SK-N-SH treated with all-trans-retinoic acid at 6 μM for 48 hours (cell line): Measurements from ENCODE around the gene DNASE2B.

Experiments
- ATAC-seq: fragments of 200-7000 bp; cut with Tn5 transposase; 3 replicates; pipeline ENCODE4 v1.9.1; 2020; ENCODE audit warnings: mild to moderate bottlenecking, moderate library complexity
- ARNTL ChIP-seq: fragments of 450-650 bp; formaldehyde crosslinking; IDR thresholded peaks from 2 replicates; pipeline ENCODE4 v1.5.0; 2020; ENCODE audit warnings: low read depth, mild to moderate bottlenecking, moderate library complexity, borderline replicate concordance
- BACH2 ChIP-seq: fragments of 250-450 bp; sonication (Bioruptor Pico); IDR thresholded peaks from 2 replicates; pipeline ENCODE4 v1.9.0; 2021; ENCODE audit warnings: mild to moderate bottlenecking, borderline replicate concordance
- CSDC2 ChIP-seq: fragments of 250-450 bp; sonication (Bioruptor Pico); IDR thresholded peaks from 2 replicates; pipeline ENCODE4 v1.5.0; 2020; ENCODE audit warnings: mild to moderate bottlenecking, moderate library complexity
- GLIS3 ChIP-seq: fragments of 250-450 bp; sonication (Bioruptor Pico); IDR thresholded peaks from 2 replicates; pipeline ENCODE4 v1.5.0; 2020; ENCODE audit warnings: mild to moderate bottlenecking, moderate library complexity
- PPARA ChIP-seq: fragments of 250-450 bp; sonication (Bioruptor Pico); IDR thresholded peaks from 2 replicates; pipeline ENCODE4 v1.5.0; 2020; ENCODE audit warnings: mild to moderate bottlenecking, borderline replicate concordance
- RARB ChIP-seq: fragments of 250-450 bp; sonication (Bioruptor Pico); IDR thresholded peaks from 2 replicates; pipeline ENCODE4 v1.8.0; 2021; ENCODE audit warnings: mild to moderate bottlenecking, moderate library complexity
- SNAI2 ChIP-seq: fragments of 250-450 bp; sonication (Bioruptor Pico); IDR thresholded peaks from 2 replicates; pipeline ENCODE4 v1.5.0; 2020; ENCODE audit warnings: mild to moderate bottlenecking, moderate library complexity
- TCF4 ChIP-seq: fragments of 250-450 bp; sonication (Bioruptor Pico); IDR thresholded peaks from 2 replicates; pipeline ENCODE4 v1.8.0; 2021; ENCODE audit warnings: mild to moderate bottlenecking, moderate library complexity, borderline replicate concordance
- TOX ChIP-seq: fragments of 250-450 bp; sonication (Bioruptor Pico); IDR thresholded peaks from 2 replicates; pipeline ENCODE4 v1.8.0; 2021; ENCODE audit warnings: mild to moderate bottlenecking, moderate library complexity, borderline replicate concordance
- ZC3H10 ChIP-seq: fragments of 250-450 bp; sonication (Bioruptor Pico); IDR thresholded peaks from 2 replicates; pipeline ENCODE4 v1.5.1; 2021; ENCODE audit warnings: mild to moderate bottlenecking, moderate library complexity
- ZFP3 ChIP-seq: fragments of 250-450 bp; sonication (Bioruptor Pico); IDR thresholded peaks from 2 replicates; pipeline ENCODE4 v1.5.0; 2020; ENCODE audit warnings: mild to moderate bottlenecking, moderate library complexity
- ZFP30 ChIP-seq: fragments of 450-650 bp; formaldehyde crosslinking; IDR thresholded peaks from 2 replicates; pipeline ENCODE4 v1.5.0; 2022; ENCODE audit warnings: mild to moderate bottlenecking, moderate library complexity
- ZNF8 ChIP-seq: fragments of 450-650 bp; formaldehyde crosslinking; IDR thresholded peaks from 2 replicates; pipeline ENCODE4 v1.5.0; 2020; ENCODE audit warnings: mild to moderate bottlenecking, moderate library complexity
- TF ChIP-seq, protein P1 (sequence below): fragments of 250-450 bp; sonication (Bioruptor Pico); IDR thresholded peaks from 2 replicates; pipeline ENCODE4 v1.8.0; 2020; ENCODE audit warnings: mild to moderate bottlenecking, moderate library complexity, borderline replicate concordance
- TF ChIP-seq, protein P2 (sequence below): fragments of 250-450 bp; sonication (Bioruptor Pico); IDR thresholded peaks from 2 replicates; pipeline ENCODE4 v1.5.1; 2021; ENCODE audit warnings: mild to moderate bottlenecking, moderate library complexity

Gene DNASE2B

DNA sequence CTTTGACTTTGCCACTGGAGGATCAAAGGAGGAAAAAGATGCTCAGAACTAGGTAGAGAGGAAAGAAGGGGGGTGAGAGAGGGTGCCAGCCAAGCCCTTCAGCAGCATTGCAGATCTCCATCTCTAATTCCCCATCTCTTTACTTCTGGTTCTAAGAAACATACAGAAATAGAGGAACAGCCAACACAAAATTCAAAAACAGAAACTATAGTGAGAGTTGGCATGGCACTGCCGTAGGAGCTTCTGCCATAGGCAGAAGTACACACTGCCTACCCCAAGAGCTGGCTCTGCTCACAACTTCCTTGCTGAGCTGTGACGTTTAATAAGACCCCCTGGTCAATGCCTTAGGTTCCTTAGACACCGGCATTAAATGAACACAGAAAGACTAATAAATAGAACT is 54.2 kb downstream of the DNASE2B start (continued):
- TF ChIP-seq ZFP30 (CRISPR knock-in tag) (no peak), TCF4 (CRISPR knock-in tag) (no peak)

DNA sequence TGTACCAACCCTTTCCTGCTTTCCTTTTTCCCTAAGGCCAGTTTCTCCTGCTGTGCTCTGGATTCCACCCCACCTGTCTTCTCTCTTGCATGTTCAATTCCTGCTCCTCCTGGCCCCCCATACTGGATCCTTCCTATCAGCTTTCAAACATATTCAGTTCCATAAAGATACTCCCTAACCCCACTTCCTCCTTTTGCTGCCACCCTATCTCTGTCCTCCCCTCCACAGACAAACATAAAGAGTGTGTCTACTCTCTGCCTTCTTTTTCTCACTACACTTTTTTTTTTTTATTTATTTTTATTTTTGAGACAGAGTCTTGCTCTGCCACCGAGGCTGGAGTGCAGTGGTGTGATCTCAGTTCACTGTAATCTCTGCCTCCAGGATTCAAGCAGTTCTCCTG is 63.8 kb downstream of the DNASE2B start:
- ATAC-seq: no peak
- TF ChIP-seq ZFP3 (CRISPR knock-in tag) (no peak), PPARA (CRISPR knock-in tag) (no peak), ZNF8 (no peak), CSDC2 (no peak), RARB (CRISPR knock-in tag) (no peak), TCF4 (CRISPR knock-in tag) (no peak), ARNTL (CRISPR knock-in tag) (no peak), ZFP30 (CRISPR knock-in tag) (no peak), ZC3H10 (CRISPR knock-in tag) (no peak), GLIS3 (no peak), SNAI2 (CRISPR knock-in tag) (no peak), TOX (no peak), BACH2 (CRISPR knock-in tag) (no peak)
- TF ChIP-seq, protein P1, sequence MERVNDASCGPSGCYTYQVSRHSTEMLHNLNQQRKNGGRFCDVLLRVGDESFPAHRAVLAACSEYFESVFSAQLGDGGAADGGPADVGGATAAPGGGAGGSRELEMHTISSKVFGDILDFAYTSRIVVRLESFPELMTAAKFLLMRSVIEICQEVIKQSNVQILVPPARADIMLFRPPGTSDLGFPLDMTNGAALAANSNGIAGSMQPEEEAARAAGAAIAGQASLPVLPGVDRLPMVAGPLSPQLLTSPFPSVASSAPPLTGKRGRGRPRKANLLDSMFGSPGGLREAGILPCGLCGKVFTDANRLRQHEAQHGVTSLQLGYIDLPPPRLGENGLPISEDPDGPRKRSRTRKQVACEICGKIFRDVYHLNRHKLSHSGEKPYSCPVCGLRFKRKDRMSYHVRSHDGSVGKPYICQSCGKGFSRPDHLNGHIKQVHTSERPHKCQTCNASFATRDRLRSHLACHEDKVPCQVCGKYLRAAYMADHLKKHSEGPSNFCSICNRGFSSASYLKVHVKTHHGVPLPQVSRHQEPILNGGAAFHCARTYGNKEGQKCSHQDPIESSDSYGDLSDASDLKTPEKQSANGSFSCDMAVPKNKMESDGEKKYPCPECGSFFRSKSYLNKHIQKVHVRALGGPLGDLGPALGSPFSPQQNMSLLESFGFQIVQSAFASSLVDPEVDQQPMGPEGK (CRISPR knock-in tag): no peak
- TF ChIP-seq, protein P2, sequence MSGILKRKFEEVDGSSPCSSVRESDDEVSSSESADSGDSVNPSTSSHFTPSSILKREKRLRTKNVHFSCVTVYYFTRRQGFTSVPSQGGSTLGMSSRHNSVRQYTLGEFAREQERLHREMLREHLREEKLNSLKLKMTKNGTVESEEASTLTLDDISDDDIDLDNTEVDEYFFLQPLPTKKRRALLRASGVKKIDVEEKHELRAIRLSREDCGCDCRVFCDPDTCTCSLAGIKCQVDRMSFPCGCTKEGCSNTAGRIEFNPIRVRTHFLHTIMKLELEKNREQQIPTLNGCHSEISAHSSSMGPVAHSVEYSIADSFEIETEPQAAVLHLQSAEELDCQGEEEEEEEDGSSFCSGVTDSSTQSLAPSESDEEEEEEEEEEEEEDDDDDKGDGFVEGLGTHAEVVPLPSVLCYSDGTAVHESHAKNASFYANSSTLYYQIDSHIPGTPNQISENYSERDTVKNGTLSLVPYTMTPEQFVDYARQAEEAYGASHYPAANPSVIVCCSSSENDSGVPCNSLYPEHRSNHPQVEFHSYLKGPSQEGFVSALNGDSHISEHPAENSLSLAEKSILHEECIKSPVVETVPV (CRISPR knock-in tag): no peak
